Fibroblast of skin of abdomen (primary cell): ENCODE results near the gene GSC2. TPM values are rescaled to one million over a fixed set of nuclear protein-coding genes. Genes with fewer than 3 reads are reported as not detected.
A peak's percentile ranks its signal among the peaks of the same experiment; 100 is the strongest.

ENCODE experiments used
- DNase-seq: peaks from one replicate; pipeline ENCODE4 v3.0.0-alpha.2; 2013
- polyA plus RNA-seq, 2 experiments: library from polyadenylated mRNA; unstranded; fragments of 120-200 nt; gene quantifications; one replicate each; pipeline ENCODE4 v1.2.1, GENCODE V29; 2013; ENCODE audit not compliant: insufficient read length in 2 of 2

The GSC2 gene
- not detected for polyA plus RNA-seq (2013, experiment 1 of 2; ENCODE audit: insufficient read length)
- not detected for polyA plus RNA-seq (2013, experiment 2 of 2; ENCODE audit: insufficient read length)

- no peak for DNase-seq
Measured at GRCh38 chr22:19149991-19150390, at the start of gene GSC2. TSS of gene GSC2 (minus strand) at chr22:19150292. CDS start at chr22:19150283, 9 bp downstream.

- DNase-seq = no peak
Measured at GRCh38 chr22:19199479-19199878, 49.4 kb upstream of the GSC2 start.

- no peak for DNase-seq
Measured at GRCh38 chr22:19197997-19198865, 48.1 kb upstream of the GSC2 start.

GRCh38 chr22:19196841-19197612, 46.9 kb upstream of the GSC2 start:
- no peak for DNase-seq

GRCh38 chr22:19195796-19196731, 46.0 kb upstream of the GSC2 start:
- no peak for DNase-seq

- DNase-seq = no peak
Measured at GRCh38 chr22:19194766-19195536, 44.9 kb upstream of the GSC2 start.

GRCh38 chr22:19193879-19194278, 43.8 kb upstream of the GSC2 start:
- no peak for DNase-seq

- no peak for DNase-seq
Measured at GRCh38 chr22:19187716-19188563, 37.8 kb upstream of the GSC2 start.

- no peak for DNase-seq
Measured at GRCh38 chr22:19184276-19184997, 34.3 kb upstream of the GSC2 start.

- DNase-seq = no peak
Measured at GRCh38 chr22:19183216-19183615, 33.1 kb upstream of the GSC2 start.

- no peak for DNase-seq
Measured at GRCh38 chr22:19182472-19183157, 32.5 kb upstream of the GSC2 start.

- no peak for DNase-seq
Measured at GRCh38 chr22:19181786-19182471, 31.8 kb upstream of the GSC2 start.

- no peak for DNase-seq
Measured at GRCh38 chr22:19180740-19181410, 30.8 kb upstream of the GSC2 start.

GRCh38 chr22:19180234-19180633, 30.1 kb upstream of the GSC2 start:
- no peak for DNase-seq

- DNase-seq = peak; percentile 75
Measured at GRCh38 chr22:19179497-19180048, 29.5 kb upstream of the GSC2 start.

- peak; percentile 87 for DNase-seq
Measured at GRCh38 chr22:19178657-19179496, 28.8 kb upstream of the GSC2 start, which contains the start of gene SLC25A1. TSS of gene SLC25A1 (minus strand) at chr22:19178736. CDS start at chr22:19178673, 63 bp downstream.
